HUES48 (cell line): Measurements from ENCODE around the gene LSR.
A peak's percentile ranks its signal among the peaks of the same experiment; 100 is the strongest.

Experiments used
- H3K27ac ChIP-seq: one replicate; pipeline ENCODE4 v1.7.0; 2013; ENCODE audit warnings: low read depth, low read length, inconsistent platforms
- H3K27me3 ChIP-seq: 2 replicates; pipeline ENCODE4 v1.6.1; 2013; ENCODE audit warnings: mild to moderate bottlenecking, low read length; ENCODE audit not compliant: control insufficient read depth, insufficient read depth
- H3K36me3 ChIP-seq: 2 replicates; pipeline ENCODE4 v1.6.1; 2013; ENCODE audit warnings: low read length; ENCODE audit not compliant: control insufficient read depth, insufficient read depth
- H3K4me1 ChIP-seq: 2 replicates; pipeline ENCODE4 v1.6.1; 2013; ENCODE audit warnings: mild to moderate bottlenecking, low read length; ENCODE audit not compliant: control insufficient read depth, insufficient read depth
- H3K4me3 ChIP-seq: 2 replicates; pipeline ENCODE4 v1.5.1; 2013; ENCODE audit warnings: mild to moderate bottlenecking, low read depth, low read length
- H3K9ac ChIP-seq: 2 replicates; pipeline ENCODE4 v1.6.1; 2013; ENCODE audit warnings: mild to moderate bottlenecking, low read depth, low read length, moderate library complexity
- H3K9me3 ChIP-seq: 2 replicates; pipeline ENCODE4 v1.6.1; 2013; ENCODE audit warnings: low read length; ENCODE audit not compliant: control insufficient read depth, insufficient read depth

Gene LSR

DNA sequence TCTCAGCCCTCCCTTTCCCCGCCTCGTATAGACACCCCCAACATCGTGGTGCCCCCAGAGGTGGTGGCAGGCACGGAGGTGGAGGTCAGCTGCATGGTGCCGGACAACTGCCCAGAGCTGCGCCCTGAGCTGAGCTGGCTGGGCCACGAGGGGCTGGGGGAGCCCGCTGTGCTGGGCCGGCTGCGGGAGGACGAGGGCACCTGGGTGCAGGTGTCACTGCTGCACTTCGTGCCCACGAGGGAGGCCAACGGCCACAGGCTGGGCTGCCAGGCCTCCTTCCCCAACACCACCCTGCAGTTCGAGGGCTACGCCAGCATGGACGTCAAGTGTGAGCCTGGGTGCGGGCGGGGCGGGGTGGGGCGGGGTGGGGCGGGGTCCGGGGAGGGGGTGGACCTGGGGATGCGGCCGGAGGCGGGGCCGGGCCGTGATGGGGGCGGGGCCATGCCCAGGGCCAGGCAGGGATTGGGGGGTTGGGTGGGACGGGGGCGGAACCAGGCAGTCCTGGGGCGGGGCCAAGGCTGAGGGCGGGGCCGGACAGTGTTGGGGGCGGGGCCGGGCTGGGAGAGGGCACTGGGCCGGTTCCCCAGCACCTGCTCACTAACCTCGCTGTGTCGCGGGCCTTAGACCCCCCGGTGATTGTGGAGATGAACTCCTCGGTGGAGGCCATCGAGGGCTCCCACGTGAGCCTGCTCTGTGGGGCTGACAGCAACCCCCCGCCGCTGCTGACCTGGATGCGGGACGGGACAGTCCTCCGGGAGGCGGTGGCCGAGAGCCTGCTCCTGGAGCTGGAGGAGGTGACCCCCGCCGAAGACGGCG, 50.9 kb downstream of the LSR start:
- Histone ChIP-seq H3K4me1 (peaks cover 4% of the 10 kb centered on the region), H3K9me3 (no peaks in the 10 kb centered on the region), H3K9ac (no peak overlapping the region), H3K4me3 (peak overlapping the region; percentile 35; the same call in 1 of the 2 replicates), H3K27me3 (no peaks in the 10 kb centered on the region), H3K27ac (no peak overlapping the region), H3K36me3 (no peaks in the 10 kb centered on the region)

GRCh38 chr19:35300339-35300649, 51.5 kb downstream of the LSR start:
- no peak overlapping the region for H3K9ac ChIP-seq
- peaks cover 4% of the 10 kb centered on the region for H3K4me1 ChIP-seq
- no peak overlapping the region for H3K27ac ChIP-seq
- H3K9me3 ChIP-seq: no peaks in the 10 kb centered on the region
- H3K4me3 ChIP-seq: no peak overlapping the region
- H3K27me3 ChIP-seq: no peaks in the 10 kb centered on the region
- H3K36me3 ChIP-seq: no peaks in the 10 kb centered on the region

DNA sequence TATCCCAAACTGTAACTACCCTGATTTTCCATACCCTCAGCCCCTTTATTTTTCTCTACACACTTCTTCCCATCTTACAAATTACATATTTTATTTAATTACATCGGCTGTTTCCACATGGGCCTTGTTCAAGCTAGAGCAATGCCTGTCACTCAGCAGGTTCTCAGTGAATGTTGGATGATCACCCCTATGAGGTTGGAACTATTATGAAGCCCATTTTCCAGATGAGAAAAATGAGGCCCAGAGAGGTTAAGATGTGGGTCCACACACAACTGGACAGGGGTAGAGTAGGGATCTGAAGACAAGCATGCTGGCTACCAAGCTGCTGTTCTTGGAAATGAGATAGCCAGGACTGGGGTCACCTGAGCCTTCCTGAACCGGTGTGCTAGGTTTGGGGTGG, 53.2 kb downstream of the LSR start:
- Histone ChIP-seq H3K27ac (no peak overlapping the region), H3K9me3 (no peaks in the 10 kb centered on the region), H3K36me3 (no peaks in the 10 kb centered on the region), H3K4me1 (no peaks in the 10 kb centered on the region; the same call in 1 of the 2 replicates), H3K4me3 (no peak overlapping the region), H3K27me3 (no peaks in the 10 kb centered on the region), H3K9ac (no peak overlapping the region)

GRCh38 chr19:35302446-35302845, 53.6 kb downstream of the LSR start:
- no peak overlapping the region for H3K4me3 ChIP-seq
- H3K36me3 ChIP-seq: no peaks in the 10 kb centered on the region
- no peak overlapping the region for H3K9ac ChIP-seq
- H3K9me3 ChIP-seq: no peaks in the 10 kb centered on the region
- no peaks in the 10 kb centered on the region; the same call in 1 of the 2 replicates for H3K4me1 ChIP-seq
- H3K27ac ChIP-seq: no peak overlapping the region
- H3K27me3 ChIP-seq: no peaks in the 10 kb centered on the region

GRCh38 chr19:35303357-35303915, 54.6 kb downstream of the LSR start:
- Histone ChIP-seq H3K9me3 (no peaks in the 10 kb centered on the region), H3K4me1 (no peaks in the 10 kb centered on the region; the same call in 1 of the 2 replicates), H3K27ac (no peak overlapping the region), H3K4me3 (no peak overlapping the region), H3K9ac (no peak overlapping the region), H3K27me3 (no peaks in the 10 kb centered on the region), H3K36me3 (no peaks in the 10 kb centered on the region)

GRCh38 chr19:35304036-35304435, 55.2 kb downstream of the LSR start:
- Histone ChIP-seq H3K27ac (no peak overlapping the region), H3K36me3 (no peaks in the 10 kb centered on the region), H3K9ac (no peak overlapping the region), H3K4me3 (no peak overlapping the region), H3K27me3 (no peaks in the 10 kb centered on the region), H3K9me3 (no peaks in the 10 kb centered on the region), H3K4me1 (no peaks in the 10 kb centered on the region; the same call in 1 of the 2 replicates)

DNA sequence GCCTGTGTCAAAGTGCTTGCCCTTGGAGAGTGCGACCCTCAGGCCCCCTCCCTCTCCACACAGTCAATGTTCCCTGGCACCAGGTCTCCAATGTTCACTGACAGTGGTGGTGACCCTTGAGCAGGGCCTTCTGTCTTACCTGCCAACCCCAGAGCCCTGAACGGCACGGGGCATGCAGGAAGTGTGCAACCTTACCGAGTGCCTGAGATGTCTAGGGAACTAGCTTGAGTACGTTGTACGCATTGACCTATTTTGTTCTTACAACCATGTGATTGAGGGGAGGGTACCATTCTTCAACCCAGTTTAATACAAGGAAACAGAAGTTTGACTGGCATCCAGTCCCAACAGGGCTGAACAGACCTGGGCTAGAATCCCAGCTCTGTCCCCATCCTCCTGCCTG, 56.4 kb downstream of the LSR start:
- H3K4me3 ChIP-seq: no peak overlapping the region
- H3K27me3 ChIP-seq: no peaks in the 10 kb centered on the region
- H3K9ac ChIP-seq: no peak overlapping the region
- H3K4me1 ChIP-seq: no peaks in the 10 kb centered on the region; the same call in 1 of the 2 replicates
- no peaks in the 10 kb centered on the region for H3K36me3 ChIP-seq
- no peaks in the 10 kb centered on the region for H3K9me3 ChIP-seq
- H3K27ac ChIP-seq: no peak overlapping the region

DNA sequence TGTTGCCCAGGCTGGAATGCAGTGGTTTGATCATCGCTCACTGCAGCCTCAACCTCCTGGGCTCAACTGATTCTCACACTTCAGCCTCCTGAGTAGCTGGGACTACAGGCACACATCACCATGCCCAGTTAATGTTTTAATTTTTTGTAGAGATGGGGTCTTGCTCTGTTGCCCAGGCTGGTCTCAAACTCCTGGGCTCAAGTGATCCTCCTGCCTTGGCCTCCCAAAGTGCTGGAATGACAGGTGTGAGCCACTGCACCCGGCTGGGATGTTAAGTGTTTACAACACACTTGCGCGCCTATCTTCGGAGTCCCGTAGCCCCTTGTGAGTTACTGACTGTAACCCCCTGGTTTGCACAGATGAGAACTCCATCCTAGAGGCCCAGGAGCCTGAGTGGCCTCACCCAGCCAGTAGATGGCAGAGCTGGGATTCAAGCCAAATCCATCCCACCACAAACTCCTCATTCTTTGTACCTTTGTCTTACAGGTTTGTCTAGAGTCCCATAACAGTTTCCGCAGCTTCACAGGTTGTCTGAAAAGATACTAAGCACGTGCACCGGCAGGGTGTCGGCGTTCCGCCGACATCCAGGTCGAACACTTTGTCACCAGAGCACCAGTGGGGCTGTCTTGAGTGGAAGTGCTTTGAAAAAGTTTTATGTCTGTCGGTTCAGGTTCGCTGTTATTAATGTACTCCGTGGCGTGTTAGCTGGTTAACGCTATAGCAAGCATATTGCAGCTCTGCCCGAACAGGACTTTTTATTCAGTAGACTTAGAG, 57.9 kb downstream of the LSR start:
- Histone ChIP-seq H3K9ac (no peak overlapping the region), H3K4me1 (no peaks in the 10 kb centered on the region), H3K27me3 (no peaks in the 10 kb centered on the region), H3K4me3 (no peak overlapping the region), H3K9me3 (no peaks in the 10 kb centered on the region), H3K36me3 (no peaks in the 10 kb centered on the region), H3K27ac (no peak overlapping the region)

- Histone ChIP-seq H3K9me3 (no peaks in the 10 kb centered on the region), H3K4me1 (no peaks in the 10 kb centered on the region), H3K9ac (no peak overlapping the region), H3K27me3 (no peaks in the 10 kb centered on the region), H3K36me3 (no peaks in the 10 kb centered on the region), H3K27ac (no peak overlapping the region), H3K4me3 (no peak overlapping the region)
Observed at GRCh38 chr19:35307931-35308330, 59.1 kb downstream of the LSR start.

DNA sequence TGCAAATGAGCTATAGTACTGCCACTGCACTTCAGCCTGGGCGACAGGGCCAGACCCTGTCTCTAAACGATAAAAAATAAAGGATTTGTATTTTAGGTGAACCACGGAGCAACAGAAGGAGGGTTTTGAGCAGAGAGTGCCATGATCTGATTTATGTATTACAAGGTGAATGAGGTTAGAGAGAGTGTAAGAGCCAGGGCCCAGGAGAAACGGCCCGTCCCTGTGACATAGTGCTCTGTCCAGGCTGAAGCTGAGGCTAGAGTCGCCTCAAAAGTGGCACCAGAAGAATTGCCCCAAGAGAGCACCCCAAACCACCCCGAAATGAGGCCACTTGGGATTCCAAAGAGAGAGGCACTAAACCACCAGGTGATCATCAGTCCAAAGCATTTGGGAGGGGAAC, 60.1 kb downstream of the LSR start:
- Histone ChIP-seq H3K9ac (no peak overlapping the region), H3K27ac (no peak overlapping the region), H3K4me1 (no peaks in the 10 kb centered on the region), H3K27me3 (no peaks in the 10 kb centered on the region), H3K9me3 (no peaks in the 10 kb centered on the region), H3K4me3 (no peak overlapping the region), H3K36me3 (no peaks in the 10 kb centered on the region)
